H1 (cell line): ENCODE data around the gene PALM3.

Experiments
- CREB1 ChIP-seq: IDR thresholded peaks from 2 replicates; pipeline ENCODE4 v1.6.1; 2012; ENCODE audit warnings: inconsistent platforms
- EP300 ChIP-seq, 2 experiments: IDR thresholded peaks; 1 replicate in 1 of 2; 2 replicates in 1 of 2; pipeline ENCODE4 v1.6.1; 2011 to 2012; ENCODE audit warnings: low read depth in 2 of 2, low read length in 2 of 2, mild to moderate bottlenecking in 2 of 2, borderline replicate concordance in 1 of 2, inconsistent platforms in 1 of 2, moderate library complexity in 1 of 2
- GABPA ChIP-seq: IDR thresholded peaks from 2 replicates; pipeline ENCODE4 v1.6.1; 2011; ENCODE audit warnings: mild to moderate bottlenecking, low read length, moderate library complexity, borderline replicate concordance; ENCODE audit not compliant: insufficient read depth
- JUND ChIP-seq: IDR thresholded peaks from 2 replicates; pipeline ENCODE4 v1.6.1; 2011; ENCODE audit warnings: mild to moderate bottlenecking, improper control_type of control experiment, low read length
- POLR2A ChIP-seq, 2 experiments: IDR thresholded peaks; 1 replicate in 1 of 2; 2 replicates in 1 of 2; pipeline ENCODE4 v1.6.1; 2011; ENCODE audit warnings: low read depth in 2 of 2, low read length in 2 of 2, mild to moderate bottlenecking in 2 of 2; ENCODE audit errors: control extremely low read depth in 1 of 2
- POLR2AphosphoS5 ChIP-seq: IDR thresholded peaks from 2 replicates; pipeline ENCODE4 v1.6.1; 2011; ENCODE audit warnings: low read depth, low read length
- ZNF274 ChIP-seq: IDR thresholded peaks from 2 replicates; pipeline ENCODE4 v1.7.0; 2012; ENCODE audit warnings: low read length, borderline replicate concordance; ENCODE audit errors: extremely low read depth
- TF ChIP-seq, protein P1 (sequence below): IDR thresholded peaks from 2 replicates; pipeline ENCODE4 v1.6.1; 2012; ENCODE audit warnings: inconsistent platforms
- TF ChIP-seq, protein P2 (sequence below), 3 experiments: IDR thresholded peaks; 1 replicate in 2 of 3; 2 replicates in 1 of 3; pipeline versions ENCODE4 v1.5.1 to v1.6.1; 2011; ENCODE audit warnings: low read length in 3 of 3, mild to moderate bottlenecking in 3 of 3, inconsistent platforms in 2 of 3, low read depth in 1 of 3, moderate library complexity in 1 of 3; ENCODE audit not compliant: insufficient read depth in 1 of 3; ENCODE audit errors: control extremely low read depth in 1 of 3

DNA sequence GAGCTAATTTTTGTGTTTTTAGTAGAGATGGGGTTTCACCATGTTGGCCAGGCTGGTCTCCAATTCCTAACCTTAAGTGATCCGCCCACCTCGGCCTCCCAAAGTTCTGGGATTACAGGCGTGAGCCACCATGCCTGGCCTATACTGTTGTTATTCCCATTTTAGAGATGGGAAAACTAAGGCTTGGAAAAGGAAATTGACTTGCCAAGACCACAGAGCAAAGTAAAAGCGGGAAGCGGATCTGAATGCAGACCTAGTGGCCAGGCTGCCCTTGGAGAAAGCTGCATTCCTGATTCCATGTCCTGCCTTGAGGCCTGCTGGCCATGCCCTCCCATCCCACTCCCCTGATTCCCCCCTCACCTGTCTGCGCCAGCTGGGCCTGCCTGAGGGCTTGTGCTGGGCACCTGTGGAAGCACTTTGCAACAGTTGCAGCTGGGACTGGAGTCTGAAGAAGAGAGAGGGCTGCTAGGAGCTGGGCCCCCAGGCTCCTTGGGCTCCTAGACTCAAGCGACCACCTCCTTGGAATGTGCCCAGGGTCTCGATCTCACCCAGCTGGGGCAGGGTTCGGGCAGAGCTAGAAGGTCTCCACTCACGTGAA, 5.7 kb downstream of the PALM3 start:
- TF ChIP-seq JUND (no peak), GABPA (no peak), POLR2A (IDR thresholded peaks at IDR 0.05; ENCODE audit: control extremely low read depth in 1 of 2, low read depth in 2 of 2, low read length in 2 of 2) (no peak), CREB1 (no peak), EP300 (IDR thresholded peaks at IDR 0.05; ENCODE audit: borderline replicate concordance in 1 of 2, low read depth in 2 of 2, low read length in 2 of 2) (no peak), ZNF274 (no peak), POLR2AphosphoS5 (no peak)
- TF ChIP-seq, protein P1, sequence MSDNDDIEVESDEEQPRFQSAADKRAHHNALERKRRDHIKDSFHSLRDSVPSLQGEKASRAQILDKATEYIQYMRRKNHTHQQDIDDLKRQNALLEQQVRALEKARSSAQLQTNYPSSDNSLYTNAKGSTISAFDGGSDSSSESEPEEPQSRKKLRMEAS = no peak
- TF ChIP-seq, protein P2, sequence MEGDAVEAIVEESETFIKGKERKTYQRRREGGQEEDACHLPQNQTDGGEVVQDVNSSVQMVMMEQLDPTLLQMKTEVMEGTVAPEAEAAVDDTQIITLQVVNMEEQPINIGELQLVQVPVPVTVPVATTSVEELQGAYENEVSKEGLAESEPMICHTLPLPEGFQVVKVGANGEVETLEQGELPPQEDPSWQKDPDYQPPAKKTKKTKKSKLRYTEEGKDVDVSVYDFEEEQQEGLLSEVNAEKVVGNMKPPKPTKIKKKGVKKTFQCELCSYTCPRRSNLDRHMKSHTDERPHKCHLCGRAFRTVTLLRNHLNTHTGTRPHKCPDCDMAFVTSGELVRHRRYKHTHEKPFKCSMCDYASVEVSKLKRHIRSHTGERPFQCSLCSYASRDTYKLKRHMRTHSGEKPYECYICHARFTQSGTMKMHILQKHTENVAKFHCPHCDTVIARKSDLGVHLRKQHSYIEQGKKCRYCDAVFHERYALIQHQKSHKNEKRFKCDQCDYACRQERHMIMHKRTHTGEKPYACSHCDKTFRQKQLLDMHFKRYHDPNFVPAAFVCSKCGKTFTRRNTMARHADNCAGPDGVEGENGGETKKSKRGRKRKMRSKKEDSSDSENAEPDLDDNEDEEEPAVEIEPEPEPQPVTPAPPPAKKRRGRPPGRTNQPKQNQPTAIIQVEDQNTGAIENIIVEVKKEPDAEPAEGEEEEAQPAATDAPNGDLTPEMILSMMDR (IDR thresholded peaks at IDR 0.05; ENCODE audit: control extremely low read depth in 1 of 3, insufficient read depth in 1 of 3, low read depth in 1 of 3, low read length in 3 of 3) = no peak
